ENCODE results near the gene CCDC24.

The CCDC24 gene

GRCh38 chr1:43980255-43981134 is 10.9 kb upstream of the CCDC24 start:
- in situ Hi-C loops (cut with MboI; ENCODE audit: low sequenced_read_pairs), result no loop called here

GRCh38 chr1:43981135-43981491 is 10.3 kb upstream of the CCDC24 start:
- in situ Hi-C loops (cut with MboI; ENCODE audit: low sequenced_read_pairs), result no loop called here

- in situ Hi-C loops (cut with MboI; ENCODE audit: low sequenced_read_pairs), result no loop called here
These were observed 9.8 kb upstream of the CCDC24 start for GRCh38 chr1:43981636-43982035.

GRCh38 chr1:43982241-43982640 is 9.2 kb upstream of the CCDC24 start:
- in situ Hi-C loops (cut with MboI; ENCODE audit: low sequenced_read_pairs), result no loop called here

- in situ Hi-C loops (cut with MboI; ENCODE audit: low sequenced_read_pairs), result no loop called here
These were observed 8.6 kb upstream of the CCDC24 start for GRCh38 chr1:43982808-43983207.

GRCh38 chr1:43983253-43983899 is 8.0 kb upstream of the CCDC24 start:
- in situ Hi-C loops (cut with MboI; ENCODE audit: low sequenced_read_pairs), result no loop called here

GRCh38 chr1:43984855-43985254 is 6.5 kb upstream of the CCDC24 start:
- in situ Hi-C loops (cut with MboI; ENCODE audit: low sequenced_read_pairs), result no loop called here

- in situ Hi-C loops (cut with MboI; ENCODE audit: low sequenced_read_pairs), result no loop called here
These were observed 5.3 kb upstream of the CCDC24 start for GRCh38 chr1:43985984-43986595.

GRCh38 chr1:43986712-43987111 is 4.7 kb upstream of the CCDC24 start:
- in situ Hi-C loops (cut with MboI; ENCODE audit: low sequenced_read_pairs), result no loop called here

GRCh38 chr1:43987159-43987902 is 4.1 kb upstream of the CCDC24 start:
- in situ Hi-C loops (cut with MboI; ENCODE audit: low sequenced_read_pairs), result no loop called here

- in situ Hi-C loops (cut with MboI; ENCODE audit: low sequenced_read_pairs), result no loop called here
These were observed 864 bp upstream of the CCDC24 start for GRCh38 chr1:43990271-43991199.

GRCh38 chr1:43991200-43991475 is 261 bp upstream of the CCDC24 start:
- in situ Hi-C loops (cut with MboI; ENCODE audit: low sequenced_read_pairs), result no loop called here

GRCh38 chr1:43992232-43992995 is 1.0 kb downstream of the CCDC24 start:
- in situ Hi-C loops (cut with MboI; ENCODE audit: low sequenced_read_pairs), result no loop called here

GRCh38 chr1:43993206-43993914 is 2.0 kb downstream of the CCDC24 start:
- in situ Hi-C loops (cut with MboI; ENCODE audit: low sequenced_read_pairs), result no loop called here

GRCh38 chr1:43994071-43994470 is 2.7 kb downstream of the CCDC24 start:
- in situ Hi-C loops (cut with MboI; ENCODE audit: low sequenced_read_pairs), result no loop called here

GRCh38 chr1:43994794-43995790 is 3.7 kb downstream of the CCDC24 start:
- in situ Hi-C loops (cut with MboI; ENCODE audit: low sequenced_read_pairs), result no loop called here

- in situ Hi-C loops (cut with MboI; ENCODE audit: low sequenced_read_pairs), result no loop called here
These were observed 4.8 kb downstream of the CCDC24 start for GRCh38 chr1:43995984-43996732.

Data from HL-60/S4 treated with retinoic acid at 250 ng/mL for 4 days and 3 days (cell line).